Measurements from ENCODE around the gene CLEC2D.
"Not testable (repeated sequence)": the region's sequence is repeated elsewhere in the genome, so short reads cannot be mapped to it uniquely, and the experiment has no call there.

Gene CLEC2D

DNA sequence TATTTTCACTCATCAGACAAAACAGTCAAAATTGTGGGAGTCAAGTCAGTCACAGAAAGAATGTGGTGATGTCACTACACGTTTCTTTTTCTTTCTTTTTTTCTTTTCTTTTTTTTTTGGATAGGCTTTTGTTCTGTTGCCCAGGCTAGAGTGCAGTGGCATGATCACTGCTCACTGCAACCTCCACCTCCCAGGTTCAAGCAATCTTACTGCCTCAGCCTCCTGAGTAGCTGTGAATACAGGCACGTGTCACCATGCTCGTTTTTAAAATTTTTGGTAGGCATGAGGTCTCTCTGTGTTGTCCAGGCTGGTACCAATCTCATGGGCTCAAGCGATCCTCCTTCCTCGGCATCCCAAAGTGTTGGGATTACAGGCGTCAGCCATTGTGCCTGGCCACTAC, 61.1 kb downstream of the CLEC2D start:
- no peak for DNase-seq

DNA sequence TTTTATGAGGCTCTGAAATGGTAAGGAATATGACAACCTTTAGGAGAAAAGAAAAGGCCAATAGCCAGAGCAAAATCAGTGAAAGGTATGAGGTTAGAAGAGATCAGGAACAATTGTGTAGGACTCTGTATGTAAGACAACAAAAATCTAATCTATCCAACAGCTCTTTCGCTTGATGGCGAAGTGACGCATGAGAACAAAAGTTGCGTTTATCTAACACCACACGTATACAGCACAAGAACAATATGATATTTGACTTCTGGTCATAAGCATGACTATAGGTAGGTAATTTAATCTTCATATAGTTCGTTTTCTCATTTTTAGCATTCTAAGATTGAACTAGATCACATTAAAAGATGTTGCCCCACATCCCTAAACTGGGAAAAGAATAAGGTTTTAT, 61.9 kb downstream of the CLEC2D start:
- DNase-seq: no peak

DNA sequence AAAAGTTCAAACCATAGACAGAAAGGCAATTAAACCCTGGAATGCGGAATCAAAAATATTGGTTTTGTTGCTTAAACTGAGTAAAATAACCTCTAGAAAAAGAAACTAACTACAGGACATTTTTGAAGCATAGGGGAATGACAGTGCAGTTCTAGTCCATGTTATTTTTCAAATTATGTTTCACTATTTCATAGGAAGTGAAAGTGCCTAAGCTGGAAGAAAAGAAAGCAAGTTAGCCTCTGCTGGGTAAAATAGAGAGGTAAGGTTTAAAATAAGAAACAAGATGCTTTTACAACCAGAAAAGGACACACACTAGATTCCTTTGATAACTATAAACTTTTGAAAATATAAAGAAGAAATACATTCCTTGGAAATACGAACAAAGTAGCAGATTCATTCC, 62.3 kb downstream of the CLEC2D start:
- DNase-seq: no peak

DNA sequence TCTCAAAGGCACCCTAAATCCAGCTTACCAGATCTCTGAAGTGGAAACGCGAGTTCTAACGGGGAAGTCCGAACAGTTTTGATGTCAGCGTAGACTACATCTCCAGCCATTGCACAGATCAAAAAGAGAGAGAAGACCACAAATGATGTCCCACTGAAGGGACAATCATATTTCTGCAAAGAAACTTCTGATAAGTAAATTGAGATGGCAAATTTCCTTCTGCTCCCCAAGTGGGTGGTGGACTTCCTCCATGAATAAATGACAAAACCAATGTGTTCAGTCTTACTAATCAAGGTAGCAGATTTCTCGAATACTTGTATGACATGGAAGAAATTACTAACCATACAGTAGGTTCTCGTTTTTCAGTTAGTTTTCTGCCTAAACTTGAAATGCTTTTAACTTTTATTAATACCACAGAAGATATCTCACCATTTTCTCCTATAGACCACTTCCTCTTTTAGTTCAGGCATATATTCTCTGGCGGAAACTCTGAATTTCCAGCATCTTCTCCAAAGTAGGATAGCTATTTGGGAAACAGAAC, 63.5 kb downstream of the CLEC2D start, which contains the start of gene CLECL1:
CLECL1 (minus strand) TSS at position 177 of the 541 bp plus-strand sequence.
- DNase-seq: no peak

GRCh38 chr12:9735601-9736000, 66.1 kb downstream of the CLEC2D start:
- DNase-seq: no peak

- DNase-seq: no peak
These were observed 67.6 kb downstream of the CLEC2D start for GRCh38 chr12:9736936-9737705.

DNA sequence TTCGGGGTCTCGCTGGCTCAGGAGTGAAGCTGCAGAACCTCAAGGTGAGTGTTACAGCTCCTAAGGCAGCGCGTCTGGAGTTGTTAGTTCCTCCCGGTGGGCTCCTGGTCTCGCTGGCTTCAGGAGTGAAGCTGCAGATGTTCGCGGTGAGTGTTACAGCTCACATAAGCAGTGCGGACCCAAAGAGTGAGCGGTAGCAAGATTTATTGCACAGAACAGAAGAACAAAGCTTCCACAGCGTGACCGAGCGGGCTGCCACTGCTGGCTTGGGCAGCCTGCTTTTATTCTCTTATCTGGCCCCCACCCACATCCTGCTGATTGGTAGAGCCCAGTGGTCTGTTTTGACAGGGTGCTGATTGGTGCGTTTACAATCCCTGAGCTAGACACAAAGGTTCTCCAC, 69.4 kb downstream of the CLEC2D start:
- DNase-seq: not testable (repeated sequence)

- DNase-seq: not testable (repeated sequence)
These were observed 70.0 kb downstream of the CLEC2D start for GRCh38 chr12:9739404-9740105.

DNA sequence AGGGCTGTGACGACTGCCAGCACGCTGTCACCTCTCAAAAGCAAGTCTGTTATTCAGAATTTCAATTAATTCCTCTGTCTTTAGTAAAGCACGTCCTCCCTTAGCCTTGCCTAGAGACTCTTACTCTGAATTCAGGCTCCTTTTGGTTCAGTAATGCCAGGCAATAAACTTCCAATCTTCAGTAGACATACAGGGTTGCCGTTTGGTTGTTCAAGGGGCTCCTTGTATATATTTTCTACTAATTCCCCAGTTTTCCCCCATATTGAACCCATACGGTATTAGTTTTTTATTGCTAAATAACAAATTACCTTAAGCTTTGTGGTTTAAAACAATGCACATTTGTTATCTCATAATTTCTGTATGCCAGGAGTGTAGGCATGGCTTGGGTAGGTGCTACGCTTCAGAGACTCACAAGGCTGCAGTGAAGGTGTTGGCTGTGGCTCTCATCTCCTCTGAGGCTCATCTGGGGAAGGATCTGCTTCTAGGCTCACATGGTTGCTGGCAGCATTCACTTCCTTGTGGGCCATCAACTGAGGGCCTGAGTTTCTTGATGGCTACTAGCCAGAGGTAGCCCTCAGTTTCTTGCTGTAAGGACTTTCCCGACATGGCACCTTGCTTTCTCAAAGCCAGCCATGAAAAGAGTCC, 70.7 kb downstream of the CLEC2D start:
- DNase-seq: no peak

GRCh38 chr12:9741726-9742125, 72.2 kb downstream of the CLEC2D start:
- peak; percentile 72 for DNase-seq

- no peak for DNase-seq
These were observed 73.1 kb downstream of the CLEC2D start for GRCh38 chr12:9742661-9743060.

DNA sequence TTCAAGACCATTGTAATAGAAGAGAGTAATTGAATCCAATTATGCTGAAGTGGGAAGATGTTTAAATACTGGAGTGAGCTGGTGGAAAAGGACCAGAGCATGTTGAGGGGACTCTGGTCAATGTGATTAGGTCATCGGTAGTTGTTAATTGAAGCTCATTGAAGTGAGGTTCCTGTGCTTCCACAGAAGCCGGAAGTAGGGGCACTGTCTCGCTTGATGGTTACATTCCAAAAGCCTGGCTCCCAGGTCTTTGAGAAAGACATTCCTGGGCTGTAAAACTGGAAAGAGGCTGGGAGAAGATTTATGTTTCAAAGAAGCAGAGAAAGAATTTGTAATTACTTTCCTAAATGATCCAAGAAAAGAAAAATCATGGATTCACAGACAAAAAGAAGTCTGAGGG, 75.7 kb downstream of the CLEC2D start:
- DNase-seq: no peak

Data from activated CD8-positive, alpha-beta memory T cell treated with anti-CD3 and anti-CD28 coated beads for 24 hours (primary cell).